HEK293 (cell line): ENCODE measurements around the gene RNF133.

Experiments
- CTCF ChIA-PET: fragments of 350-600 bp; formaldehyde crosslinking; extraction: SDS; loops from one replicate; lab custom pipeline; 2021; ENCODE audit warnings: antibody characterized with exemption; lab: Yijun Ruan, JAX
- POLR2A ChIA-PET: fragments of 300-600 bp; formaldehyde crosslinking; extraction: SDS; loops from one replicate; lab custom pipeline; 2020; ENCODE audit warnings: antibody characterized with exemption, inconsistent platforms; lab: Yijun Ruan, JAX
- H3K27ac ChIP-seq: fragments of 200-500 bp; sonication (Bioruptor generic); 2 replicates; pipeline ENCODE4 v1.5.1; 2014; ENCODE audit warnings: low read depth, low read length, control low read depth, inconsistent platforms; ENCODE audit errors: extremely low read depth
- H3K36me3 ChIP-seq, 2 experiments: fragments of 200-500 bp in 1 of 2; sonication (Bioruptor generic) in 1 of 2; 1 replicate in 1 of 2; 2 replicates in 1 of 2; pipeline ENCODE4 v1.5.1; 2014 to 2017; ENCODE audit warnings: inconsistent platforms in 2 of 2, low read length in 2 of 2; ENCODE audit not compliant: control insufficient read depth in 2 of 2, insufficient read depth in 1 of 2
- H3K4me1 ChIP-seq: fragments of 200-500 bp; sonication (Bioruptor generic); 2 replicates; pipeline ENCODE4 v1.5.1; 2014; ENCODE audit warnings: mild to moderate bottlenecking, low read length, inconsistent platforms; ENCODE audit not compliant: control insufficient read depth, insufficient read depth
- H3K4me3 ChIP-seq: 2 replicates; pipeline ENCODE4 v1.5.1; 2011; ENCODE audit warnings: low read depth, mild to moderate bottlenecking, control low read depth, low read length, moderate library complexity
- H3K9me3 ChIP-seq: fragments of 200-500 bp; sonication (Bioruptor generic); 2 replicates; pipeline ENCODE4 v1.5.1; 2014; ENCODE audit warnings: low read depth, low read length, inconsistent platforms; ENCODE audit not compliant: control insufficient read depth, insufficient read depth
- HIC1 ChIP-seq: fragments of 450-650 bp; formaldehyde crosslinking; IDR thresholded peaks from 2 replicates; pipeline ENCODE4 v1.5.1; 2016; ENCODE audit warnings: missing biosample characterization, missing genetic modification characterization
- HOXA7 ChIP-seq: sonication (generic); formaldehyde crosslinking; IDR thresholded peaks from 2 replicates; pipeline ENCODE4 v1.8.1; 2022; ENCODE audit warnings: missing genetic modification reagents, borderline replicate concordance
- KLF16 ChIP-seq: fragments of 450-650 bp; formaldehyde crosslinking; IDR thresholded peaks from 2 replicates; pipeline ENCODE4 v1.5.1; 2017; ENCODE audit warnings: missing biosample characterization, missing genetic modification characterization
- KLF9 ChIP-seq: fragments of 450-650 bp; formaldehyde crosslinking; IDR thresholded peaks from 2 replicates; pipeline ENCODE4 v1.5.1; 2016; ENCODE audit warnings: missing biosample characterization, missing genetic modification characterization, low read depth
- OSR2 ChIP-seq: fragments of 450-650 bp; formaldehyde crosslinking; IDR thresholded peaks from 2 replicates; pipeline ENCODE4 v1.5.1; 2016; ENCODE audit warnings: missing biosample characterization, missing genetic modification characterization
- SP7 ChIP-seq: fragments of 450-650 bp; formaldehyde crosslinking; IDR thresholded peaks from 2 replicates; pipeline ENCODE4 v1.5.1; 2016; ENCODE audit warnings: missing biosample characterization, missing genetic modification characterization
- TCF7L2 ChIP-seq: IDR thresholded peaks from 2 replicates; pipeline ENCODE4 v1.6.1; 2011; ENCODE audit warnings: low read depth, mild to moderate bottlenecking, inconsistent platforms, low read length, moderate library complexity, borderline replicate concordance
- TRIM28 ChIP-seq: IDR thresholded peaks from 2 replicates; pipeline ENCODE4 v1.6.1; 2011; ENCODE audit warnings: low read length, control low read depth, borderline replicate concordance
- YY2 ChIP-seq: fragments of 450-650 bp; formaldehyde crosslinking; IDR thresholded peaks from 2 replicates; pipeline ENCODE4 v1.5.1; 2016; ENCODE audit warnings: missing biosample characterization, missing genetic modification characterization
- ZIC2 ChIP-seq: fragments of 450-650 bp; formaldehyde crosslinking; IDR thresholded peaks from 2 replicates; pipeline ENCODE4 v1.5.1; 2016; ENCODE audit warnings: missing biosample characterization, missing genetic modification characterization
- ZNF138 ChIP-seq: fragments of 450-650 bp; formaldehyde crosslinking; IDR thresholded peaks from 2 replicates; pipeline ENCODE4 v1.5.1; 2016; ENCODE audit warnings: missing biosample characterization, missing genetic modification characterization, borderline replicate concordance
- ZNF155 ChIP-seq: fragments of 450-650 bp; formaldehyde crosslinking; IDR thresholded peaks from 2 replicates; pipeline ENCODE4 v1.5.1; 2016; ENCODE audit warnings: missing biosample characterization, missing genetic modification characterization
- ZNF175 ChIP-seq: fragments of 450-650 bp; formaldehyde crosslinking; IDR thresholded peaks from 2 replicates; pipeline ENCODE4 v1.5.1; 2016; ENCODE audit warnings: missing biosample characterization, missing genetic modification characterization
- ZNF202 ChIP-seq: fragments of 450-650 bp; formaldehyde crosslinking; IDR thresholded peaks from 2 replicates; pipeline ENCODE4 v1.5.1; 2016; ENCODE audit warnings: missing biosample characterization, missing genetic modification characterization, borderline replicate concordance
- ZNF23 ChIP-seq: fragments of 450-650 bp; formaldehyde crosslinking; IDR thresholded peaks from 2 replicates; pipeline ENCODE4 v1.5.1; 2016; ENCODE audit warnings: missing biosample characterization, missing genetic modification characterization, borderline replicate concordance
- ZNF24 ChIP-seq: fragments of 450-650 bp; formaldehyde crosslinking; IDR thresholded peaks from 2 replicates; pipeline ENCODE4 v1.5.1; 2016; ENCODE audit warnings: missing biosample characterization, missing genetic modification characterization
- ZNF266 ChIP-seq: fragments of 450-650 bp; formaldehyde crosslinking; IDR thresholded peaks from 2 replicates; pipeline ENCODE4 v1.5.1; 2016; ENCODE audit warnings: missing biosample characterization, missing genetic modification characterization, low read depth
- ZNF350 ChIP-seq: fragments of 450-650 bp; formaldehyde crosslinking; IDR thresholded peaks from 2 replicates; pipeline ENCODE4 v1.5.0; 2017; ENCODE audit warnings: missing biosample characterization, mild to moderate bottlenecking, missing genetic modification characterization
- ZNF404 ChIP-seq: fragments of 450-650 bp; formaldehyde crosslinking; IDR thresholded peaks from 2 replicates; pipeline ENCODE4 v1.5.1; 2017; ENCODE audit warnings: missing biosample characterization, missing genetic modification characterization
- ZNF423 ChIP-seq: fragments of 450-650 bp; formaldehyde crosslinking; IDR thresholded peaks from 2 replicates; pipeline ENCODE4 v1.5.1; 2016; ENCODE audit warnings: missing biosample characterization, missing genetic modification characterization
- ZNF48 ChIP-seq: fragments of 450-650 bp; formaldehyde crosslinking; IDR thresholded peaks from 2 replicates; pipeline ENCODE4 v1.5.1; 2016; ENCODE audit warnings: missing biosample characterization, missing genetic modification characterization
- ZNF610 ChIP-seq: fragments of 450-650 bp; formaldehyde crosslinking; IDR thresholded peaks from 2 replicates; pipeline ENCODE4 v1.5.1; 2016; ENCODE audit warnings: missing biosample characterization, missing genetic modification characterization, borderline replicate concordance
- ZNF660 ChIP-seq: fragments of 450-650 bp; IDR thresholded peaks from 2 replicates; pipeline ENCODE4 v1.5.1; 2018; ENCODE audit warnings: missing biosample characterization, mild to moderate bottlenecking, missing genetic modification characterization
- ZNF692 ChIP-seq: fragments of 450-650 bp; formaldehyde crosslinking; IDR thresholded peaks from 2 replicates; pipeline ENCODE4 v1.5.1; 2016; ENCODE audit warnings: missing biosample characterization, missing genetic modification characterization
- ZNF707 ChIP-seq: fragments of 450-650 bp; formaldehyde crosslinking; IDR thresholded peaks from 2 replicates; pipeline ENCODE4 v1.5.1; 2016; ENCODE audit warnings: missing biosample characterization, missing genetic modification characterization
- ZNF76 ChIP-seq: fragments of 450-650 bp; formaldehyde crosslinking; IDR thresholded peaks from 2 replicates; pipeline ENCODE4; 2016; ENCODE audit warnings: low read depth, missing biosample characterization, missing genetic modification characterization, borderline replicate concordance
- ZSCAN16 ChIP-seq: fragments of 450-650 bp; formaldehyde crosslinking; IDR thresholded peaks from 2 replicates; pipeline ENCODE4 v1.5.1; 2016; ENCODE audit warnings: missing biosample characterization, missing genetic modification characterization
- ZSCAN5A ChIP-seq: fragments of 450-650 bp; formaldehyde crosslinking; IDR thresholded peaks from 2 replicates; pipeline ENCODE4 v1.5.1; 2016; ENCODE audit warnings: missing biosample characterization, missing genetic modification characterization

The RNF133 gene

GRCh38 chr7:122689346-122690109 is 9.4 kb downstream of the RNF133 start:
- POLR2A ChIA-PET, result no interaction called here

GRCh38 chr7:122688400-122688998 is 10.4 kb downstream of the RNF133 start:
- no peak for TF ChIP-seq KLF9 (tag by site-specific recombination)
- TF ChIP-seq ZNF692 (tag by site-specific recombination), result no peak
- TF ChIP-seq ZNF48 (tag by site-specific recombination), result no peak
- TF ChIP-seq ZNF202, result no peak
- no peak for TF ChIP-seq TCF7L2
- no peak for TF ChIP-seq ZNF404 (tag by site-specific recombination)
- no peak for TF ChIP-seq ZNF266 (tag by site-specific recombination)
- TF ChIP-seq ZNF423 (tag by site-specific recombination), result no peak
- TF ChIP-seq ZSCAN16 (tag by site-specific recombination), result no peak
- no peak for TF ChIP-seq ZIC2
- no peak for TF ChIP-seq KLF16 (tag by site-specific recombination)
- no peak for TF ChIP-seq YY2 (tag by site-specific recombination)
- Histone ChIP-seq H3K4me3 (no peak overlapping the region), H3K36me3 (no peaks in the 10 kb centered on the region), H3K4me1 (no peaks in the 10 kb centered on the region), H3K27ac (no peak overlapping the region), H3K9me3 (no peaks in the 10 kb centered on the region)
- ChIA-PET CTCF (interaction anchor here (0.6 to 1.6 kb wide), 3 partner anchors 11 to 294 kb away, joined by 3 to 4 read pairs (median 4); partner anchors contain the start of gene RNF133), POLR2A (no interaction called here)

More at GRCh38 chr7:122689346-122690109, 9.4 kb downstream of the RNF133 start:
- Histone ChIP-seq H3K36me3 (no peaks in the 10 kb centered on the region), H3K27ac (no peak overlapping the region), H3K9me3 (no peaks in the 10 kb centered on the region), H3K4me1 (no peaks in the 10 kb centered on the region), H3K4me3 (no peak overlapping the region)
- TF ChIP-seq ZNF610 (no peak), ZNF138 (tag by site-specific recombination) (no peak), ZIC2 (no peak), ZSCAN5A (no peak), TRIM28 (no peak), HOXA7 (no peak)
- CTCF ChIA-PET, result interaction anchor here (0.8 to 1.6 kb wide), 3 partner anchors 10 to 433 kb away, joined by 3 to 4 read pairs (median 3); partner anchors contain the start of gene RNF133

- ChIA-PET CTCF (interaction anchor here (0.6 kb wide), 1 partner anchor 306 kb away, joined by 3 read pairs; no protein-coding TSS in a partner anchor), POLR2A (interaction anchor here (0.6 kb wide), 1 partner anchor 22 kb away, joined by 3 read pairs; no protein-coding TSS in a partner anchor)
- no peak overlapping the region for H3K4me3 ChIP-seq
- H3K4me1 ChIP-seq, result no peaks in the 10 kb centered on the region
- no peaks in the 10 kb centered on the region for H3K36me3 ChIP-seq
- H3K9me3 ChIP-seq, result no peaks in the 10 kb centered on the region
- no peak overlapping the region for H3K27ac ChIP-seq
- TF ChIP-seq ZNF24 (tag by site-specific recombination) (no peak), ZNF660 (tag by site-specific recombination) (no peak), ZNF707 (tag by site-specific recombination) (no peak), ZNF155 (tag by site-specific recombination) (no peak), OSR2 (tag by site-specific recombination) (no peak), HIC1 (tag by site-specific recombination) (no peak), SP7 (no peak), ZNF23 (tag by site-specific recombination) (no peak), ZNF175 (tag by site-specific recombination) (no peak), ZNF350 (tag by site-specific recombination) (no peak), ZNF76 (tag by site-specific recombination) (no peak)
Measured at GRCh38 chr7:122686360-122686878, 12.5 kb downstream of the RNF133 start.
